Smooth muscle cell (in vitro differentiated cells): ENCODE results near the gene KLHL35. TPM values are rescaled to one million over a fixed set of nuclear protein-coding genes. Genes with fewer than 3 reads are reported as not detected.

Source experiments
- DNase-seq: peaks from one replicate; lab custom pipeline; 2025; ENCODE audit not compliant: unreplicated experiment; lab: John Stamatoyannopoulos, UW
- H2AFZ ChIP-seq: fragments of 200-600 bp; sonication (generic); 2 replicates; pipeline ENCODE4 v1.6.0; 2016; ENCODE audit warnings: antibody characterized with exemption, low read depth, mild to moderate bottlenecking
- H3F3A ChIP-seq: fragments of 200-600 bp; sonication (generic); 2 replicates; pipeline ENCODE4 v1.6.0; 2017; ENCODE audit warnings: antibody characterized with exemption, low read depth
- H3K27ac ChIP-seq: fragments of 200-600 bp; sonication (generic); 2 replicates; pipeline ENCODE4 v1.5.1; 2016; ENCODE audit warnings: low read depth, mild to moderate bottlenecking
- H3K27me3 ChIP-seq: fragments of 200-600 bp; sonication (generic); 2 replicates; pipeline ENCODE4 v1.6.1; 2016; ENCODE audit warnings: low read depth, mild to moderate bottlenecking
- H3K36me3 ChIP-seq: fragments of 200-600 bp; sonication (generic); 2 replicates; pipeline ENCODE4 v1.5.1; 2016; ENCODE audit warnings: low read depth
- H3K4me1 ChIP-seq: fragments of 200-600 bp; sonication (generic); 2 replicates; pipeline ENCODE4 v1.5.1; 2016; ENCODE audit warnings: low read depth
- H3K4me2 ChIP-seq: fragments of 200-600 bp; sonication (generic); 2 replicates; pipeline ENCODE4 v1.6.0; 2016; ENCODE audit warnings: mild to moderate bottlenecking
- H3K4me3 ChIP-seq: fragments of 200-600 bp; sonication (generic); 2 replicates; pipeline ENCODE4 v1.5.1; 2016; ENCODE audit warnings: mild to moderate bottlenecking
- H3K79me2 ChIP-seq: fragments of 200-600 bp; sonication (generic); 2 replicates; pipeline ENCODE4 v1.6.0; 2016; ENCODE audit warnings: low read depth, mild to moderate bottlenecking
- H3K9ac ChIP-seq: fragments of 200-600 bp; sonication (generic); 2 replicates; pipeline ENCODE4 v1.6.0; 2016; ENCODE audit warnings: low read depth
- H3K9me3 ChIP-seq: fragments of 200-600 bp; sonication (generic); replicated peaks from 2 replicates; pipeline ENCODE4 v1.5.1; 2016; ENCODE audit warnings: low read depth
- H4K20me1 ChIP-seq: fragments of 200-600 bp; sonication (generic); 2 replicates; pipeline ENCODE4 v1.6.0; 2016; ENCODE audit warnings: low read depth
- CTCF ChIP-seq: fragments of 200-600 bp; sonication (generic); IDR thresholded peaks from 2 replicates; pipeline ENCODE4 v1.5.1; 2017; ENCODE audit warnings: borderline replicate concordance, mild to moderate bottlenecking, antibody characterized with exemption; ENCODE audit not compliant: insufficient read depth, poor library complexity, severe bottlenecking
- WGBS: methylation state at CpG from one replicate; pipeline ENCODE4 v1.1.7; 2016; ENCODE audit warnings: low lambda C conversion rate; 5-methylcytosine and 5-hydroxymethylcytosine counted together
- polyA plus RNA-seq: library from polyadenylated mRNA; unstranded; fragments of >200 nt; fragmentation: Nextera tagmentation; extraction: Ambion mirVana; gene quantifications from 2 replicates; pipeline ENCODE4 v1.2.1, GENCODE V29; 2016
- total RNA-seq: library from RNA; depleted of rRNA; stranded (reverse); fragments of >200 nt; gene quantifications from 2 replicates; pipeline ENCODE4 v1.2.3, GENCODE V29; 2014

Gene KLHL35
- total and polyA plus RNA-seq, 2 experiments from 2014 or later, result 1.0 to 3.0 TPM

DNA sequence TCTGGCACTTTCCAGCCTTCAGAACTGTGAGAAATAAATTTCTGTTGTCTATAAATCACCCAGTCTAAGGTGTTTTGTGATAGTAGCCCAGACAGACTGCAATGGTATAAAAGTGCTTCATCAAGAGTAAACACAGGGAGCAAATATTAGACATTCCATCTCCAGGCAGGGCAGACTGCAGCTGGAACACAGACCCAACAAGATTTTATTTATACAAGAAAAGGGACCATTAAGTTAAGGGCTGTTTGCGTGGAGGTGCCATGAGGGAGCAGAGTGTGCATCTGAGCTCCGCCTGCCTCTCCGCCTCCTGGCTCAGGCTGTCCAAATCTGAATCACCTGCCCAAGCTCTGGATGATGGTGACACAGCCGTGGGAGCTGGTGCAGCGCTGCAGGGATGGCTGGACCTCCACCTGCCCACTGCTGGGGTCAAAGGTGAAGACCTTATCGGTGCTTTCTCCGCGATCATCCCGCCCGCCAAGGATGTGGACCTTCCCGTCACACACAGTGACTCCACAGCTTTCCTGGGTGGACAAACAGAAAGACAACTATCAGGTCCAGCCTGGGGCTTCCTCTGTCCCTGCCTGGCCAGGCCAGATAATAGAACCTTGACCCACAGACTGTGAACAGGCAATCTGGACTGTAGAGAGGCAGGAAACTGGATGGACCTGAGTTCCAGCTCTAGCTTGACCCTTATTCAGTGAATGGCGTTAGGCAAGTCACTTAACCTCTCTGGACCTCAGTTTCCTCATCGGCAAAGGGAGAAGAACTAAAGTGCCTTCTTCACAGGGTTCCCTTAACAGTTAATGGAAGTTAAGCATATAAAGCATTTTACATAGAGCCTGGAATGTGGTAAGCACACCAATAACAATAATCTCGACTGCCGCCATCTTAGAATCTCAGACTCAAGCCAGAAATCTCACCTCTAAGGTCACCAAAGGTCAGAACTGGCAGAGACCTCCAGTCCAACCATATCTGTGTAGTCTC is 10.5 kb downstream of the KLHL35 start:
- Histone ChIP-seq H2AFZ (no peak overlapping the region), H3K36me3 (no peaks in the 10 kb centered on the region), H3K9me3 (no peaks in the 10 kb centered on the region), H4K20me1 (peaks cover 26% of the 10 kb centered on the region), H3K27me3 (no peaks in the 10 kb centered on the region), H3K27ac (no peak overlapping the region), H3K4me1 (peaks cover 7% of the 10 kb centered on the region), H3K4me2 (no peak overlapping the region), H3F3A (no peaks in the 10 kb centered on the region), H3K79me2 (no peaks in the 10 kb centered on the region), H3K4me3 (no peak overlapping the region), H3K9ac (no peak overlapping the region)
- TF ChIP-seq CTCF, result no peak
- WGBS, result 96% methylated on average over 15 of the region's 15 CpGs
- DNase-seq, result no peak

GRCh38 chr11:75421902-75422247 is 11.1 kb downstream of the KLHL35 start:
- H3F3A ChIP-seq, result peaks cover 3% of the 10 kb centered on the region
- no peaks in the 10 kb centered on the region for H3K36me3 ChIP-seq
- H3K27ac ChIP-seq, result no peak overlapping the region
- no peak for DNase-seq
- 91% methylated on average over 2 of the region's 2 CpGs for WGBS
- no peaks in the 10 kb centered on the region for H3K79me2 ChIP-seq
- no peak overlapping the region for H3K9ac ChIP-seq
- no peak overlapping the region for H3K4me3 ChIP-seq
- H3K9me3 ChIP-seq, result no peaks in the 10 kb centered on the region
- H3K4me1 ChIP-seq, result peaks cover 7% of the 10 kb centered on the region
- no peak for TF ChIP-seq CTCF
- peaks cover 26% of the 10 kb centered on the region for H4K20me1 ChIP-seq
- H2AFZ ChIP-seq, result no peak overlapping the region
- no peak overlapping the region for H3K4me2 ChIP-seq
- no peaks in the 10 kb centered on the region for H3K27me3 ChIP-seq

DNA sequence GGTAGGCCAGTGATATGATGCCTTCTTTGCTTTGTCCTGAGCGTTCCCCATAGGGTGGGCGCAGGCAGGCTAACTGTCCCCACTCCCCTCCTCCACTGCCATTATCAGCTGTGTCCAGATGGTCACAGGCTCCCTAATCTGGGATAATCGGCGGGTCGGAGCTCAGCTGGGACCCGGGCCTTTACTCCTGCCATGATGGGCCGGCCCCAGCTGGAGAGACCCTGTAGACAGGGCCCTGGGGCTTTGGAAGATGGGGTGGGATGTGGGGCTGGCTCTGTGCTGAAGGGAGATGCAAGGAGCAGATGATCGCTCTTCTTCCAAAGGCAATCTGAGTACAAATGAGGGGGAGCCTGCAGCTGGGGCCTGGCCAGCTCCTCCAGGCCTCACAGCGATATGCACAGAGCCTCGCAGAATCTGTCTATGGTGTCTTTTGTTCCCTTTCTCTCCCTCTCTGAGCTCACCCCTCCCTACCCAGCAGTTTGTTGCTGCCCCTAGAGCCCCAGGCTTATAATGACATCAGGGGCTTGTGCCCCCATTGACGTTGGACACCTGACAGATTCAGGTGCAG is 11.9 kb downstream of the KLHL35 start:
- H3K4me3 ChIP-seq, result no peak overlapping the region
- peaks cover 30% of the 10 kb centered on the region for H4K20me1 ChIP-seq
- no peak overlapping the region for H3K27ac ChIP-seq
- no peaks in the 10 kb centered on the region for H3K79me2 ChIP-seq
- DNase-seq, result no peak
- H3K36me3 ChIP-seq, result no peaks in the 10 kb centered on the region
- peaks cover 4% of the 10 kb centered on the region for H3F3A ChIP-seq
- no peak overlapping the region for H3K9ac ChIP-seq
- H3K4me2 ChIP-seq, result no peak overlapping the region
- peaks cover 7% of the 10 kb centered on the region for H3K4me1 ChIP-seq
- no peaks in the 10 kb centered on the region for H3K9me3 ChIP-seq
- no peak for TF ChIP-seq CTCF
- no peak overlapping the region for H2AFZ ChIP-seq
- no peaks in the 10 kb centered on the region for H3K27me3 ChIP-seq
- 91% methylated on average over 11 of the region's 11 CpGs for WGBS
